Mesothelial cell of epicardium (in vitro differentiated cells): ENCODE data around the gene TMEM143. TPM values are rescaled to one million over a fixed set of nuclear protein-coding genes. Genes with fewer than 3 reads are reported as not detected.
"Not testable (repeated sequence)": the region's sequence is repeated elsewhere in the genome, so short reads cannot be mapped to it uniquely, and the experiment has no call there.

Experiments used
- DNase-seq, 2 experiments: peaks; one replicate each; pipeline ENCODE4 v3.0.0; 2021; ENCODE audit warnings: low spot score in 2 of 2; ENCODE audit not compliant: unreplicated experiment in 2 of 2
- H3K27ac Mint-ChIP-seq: 2 replicates; pipeline ENCODE4 v1.8.0; 2021; ENCODE audit warnings: mixed read lengths
- H3K27me3 Mint-ChIP-seq: 2 replicates; pipeline ENCODE4 v1.8.0; 2021; ENCODE audit warnings: low read depth, mixed read lengths
- H3K36me3 Mint-ChIP-seq: 2 replicates; pipeline ENCODE4 v1.8.0; 2021; ENCODE audit warnings: mixed read lengths
- H3K4me1 Mint-ChIP-seq: 2 replicates; pipeline ENCODE4 v1.8.0; 2021; ENCODE audit warnings: mixed read lengths
- H3K4me3 Mint-ChIP-seq: 2 replicates; pipeline ENCODE4 v1.8.0; 2021; ENCODE audit warnings: mild to moderate bottlenecking, moderate library complexity, mixed read lengths
- H3K9me3 Mint-ChIP-seq: 2 replicates; pipeline ENCODE4 v1.8.0; 2021; ENCODE audit warnings: mixed read lengths
- total RNA-seq: library from RNA; stranded (reverse); gene quantifications from 3 replicates; pipeline ENCODE4 v1.2.1, GENCODE V29; 2021
- TF ChIP-seq, protein P1 (sequence below): fragments of 200-600 bp; sonication (generic); IDR thresholded peaks from one replicate; pipeline ENCODE4 v1.5.0; 2021; ENCODE audit warnings: antibody characterized with exemption; ENCODE audit not compliant: unreplicated experiment

The TMEM143 gene
- total RNA-seq, 1 donor from 2014 or later, result 11.7 TPM

DNA sequence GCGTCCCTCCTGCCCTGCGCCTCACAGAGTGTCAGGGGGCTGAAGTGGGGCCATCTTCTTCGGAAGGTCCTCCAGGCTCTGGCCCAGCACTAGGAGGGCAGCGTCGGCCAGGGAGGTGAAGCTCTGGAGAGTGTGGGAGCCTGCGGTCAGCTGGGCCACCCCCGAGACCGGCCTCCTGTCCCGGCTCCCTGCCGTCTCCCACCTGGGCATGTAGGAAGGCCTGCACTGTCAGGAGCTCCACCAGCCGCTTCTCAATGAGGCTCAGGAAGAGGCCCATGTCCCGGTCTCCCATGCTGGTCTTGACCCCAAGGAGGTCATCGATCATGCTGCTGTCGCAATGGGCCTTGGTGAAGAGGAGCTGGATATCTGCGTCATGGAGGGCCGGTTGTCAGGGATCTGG, 65.8 kb downstream of the TMEM143 start:
- Mint-ChIP-seq H3K4me1 (no peaks in the 10 kb centered on the region), H3K36me3 (no peaks in the 10 kb centered on the region), H3K4me3 (no peak overlapping the region), H3K27ac (no peak overlapping the region), H3K27me3 (no peaks in the 10 kb centered on the region), H3K9me3 (no peaks in the 10 kb centered on the region)
- no peak for DNase-seq
- TF ChIP-seq, protein P1, sequence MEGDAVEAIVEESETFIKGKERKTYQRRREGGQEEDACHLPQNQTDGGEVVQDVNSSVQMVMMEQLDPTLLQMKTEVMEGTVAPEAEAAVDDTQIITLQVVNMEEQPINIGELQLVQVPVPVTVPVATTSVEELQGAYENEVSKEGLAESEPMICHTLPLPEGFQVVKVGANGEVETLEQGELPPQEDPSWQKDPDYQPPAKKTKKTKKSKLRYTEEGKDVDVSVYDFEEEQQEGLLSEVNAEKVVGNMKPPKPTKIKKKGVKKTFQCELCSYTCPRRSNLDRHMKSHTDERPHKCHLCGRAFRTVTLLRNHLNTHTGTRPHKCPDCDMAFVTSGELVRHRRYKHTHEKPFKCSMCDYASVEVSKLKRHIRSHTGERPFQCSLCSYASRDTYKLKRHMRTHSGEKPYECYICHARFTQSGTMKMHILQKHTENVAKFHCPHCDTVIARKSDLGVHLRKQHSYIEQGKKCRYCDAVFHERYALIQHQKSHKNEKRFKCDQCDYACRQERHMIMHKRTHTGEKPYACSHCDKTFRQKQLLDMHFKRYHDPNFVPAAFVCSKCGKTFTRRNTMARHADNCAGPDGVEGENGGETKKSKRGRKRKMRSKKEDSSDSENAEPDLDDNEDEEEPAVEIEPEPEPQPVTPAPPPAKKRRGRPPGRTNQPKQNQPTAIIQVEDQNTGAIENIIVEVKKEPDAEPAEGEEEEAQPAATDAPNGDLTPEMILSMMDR, result no peak

DNA sequence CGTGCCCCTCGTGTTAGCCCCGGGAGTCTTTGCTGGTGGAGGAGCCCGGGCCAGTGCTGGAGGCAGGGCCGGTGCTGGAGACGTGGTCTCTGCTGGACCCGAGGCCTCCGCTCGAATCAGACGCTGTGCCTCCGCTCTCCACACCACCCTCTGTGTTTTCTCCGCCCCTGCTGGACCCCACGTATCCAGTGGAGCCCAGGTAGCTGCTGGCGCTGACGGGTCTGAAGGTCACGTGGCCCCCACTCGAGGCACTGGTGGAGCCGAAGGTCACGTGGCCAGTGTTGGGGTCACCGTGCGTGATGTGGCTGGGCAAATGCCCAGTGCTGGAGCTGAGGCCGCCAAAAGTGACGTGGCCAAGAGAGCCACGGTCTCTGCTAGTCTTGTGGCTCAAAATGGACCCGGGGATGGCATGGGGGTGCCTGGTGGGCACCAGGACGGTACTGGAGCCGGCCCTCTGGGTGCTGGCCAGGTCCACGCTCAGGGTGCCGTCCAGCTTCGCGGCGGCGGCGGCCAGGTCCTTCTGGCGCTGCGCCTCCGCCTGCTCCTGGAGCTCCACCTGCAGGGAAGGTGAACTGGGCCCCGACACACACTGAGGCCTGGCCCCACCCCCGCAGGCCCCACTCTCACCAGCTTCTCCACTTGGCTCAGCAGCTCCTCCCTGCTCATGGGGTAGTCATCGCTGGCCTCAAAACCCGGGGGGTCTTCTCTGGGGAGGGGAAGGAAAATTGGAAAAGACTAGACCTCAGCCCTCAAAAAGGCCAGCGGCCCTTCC, 66.6 kb downstream of the TMEM143 start:
- Mint-ChIP-seq H3K4me3 (no peak overlapping the region), H3K27me3 (no peaks in the 10 kb centered on the region), H3K9me3 (no peaks in the 10 kb centered on the region), H3K4me1 (no peaks in the 10 kb centered on the region), H3K27ac (no peak overlapping the region), H3K36me3 (no peaks in the 10 kb centered on the region)
- TF ChIP-seq, protein P1, result no peak
- no peak for DNase-seq

DNA sequence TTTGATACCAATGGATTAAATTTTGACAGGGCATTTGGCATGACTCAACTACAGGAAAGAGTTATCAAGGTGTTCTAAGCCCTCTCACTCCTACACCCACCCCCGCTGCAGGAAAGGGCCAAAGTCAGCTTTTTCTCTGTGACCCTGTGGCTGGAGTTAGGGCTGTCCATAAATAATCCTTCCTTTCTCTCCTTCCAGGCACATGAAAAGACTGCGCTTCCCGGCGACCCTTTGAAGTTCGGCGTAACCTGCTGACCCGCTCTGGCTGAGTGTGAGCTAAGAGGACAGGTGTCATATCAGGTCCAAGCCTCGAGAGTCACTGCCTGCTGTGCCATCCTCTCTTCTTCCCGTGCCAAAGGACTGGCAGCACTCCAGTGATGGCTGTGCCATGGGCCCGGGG, 68.3 kb downstream of the TMEM143 start:
- H3K4me3 Mint-ChIP-seq, result no peak overlapping the region

DNA sequence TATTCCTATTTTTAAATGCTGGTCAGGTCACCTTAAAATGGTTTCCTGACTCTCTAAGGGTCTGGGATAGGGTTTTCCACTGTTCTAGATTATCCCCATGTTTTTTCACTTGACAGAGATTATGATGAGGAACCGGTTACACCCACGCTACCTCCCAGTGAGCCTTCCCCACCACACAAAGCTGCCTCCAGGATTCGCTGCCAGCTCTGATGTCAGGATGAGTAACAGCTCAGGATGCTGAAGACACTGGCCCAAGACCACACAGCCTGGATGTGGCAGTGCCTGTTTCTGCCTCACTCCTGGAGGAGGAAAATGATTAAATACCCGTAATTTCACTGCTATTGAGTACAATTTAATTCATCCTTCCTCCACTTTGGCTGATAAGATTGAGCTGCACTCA, 70.9 kb downstream of the TMEM143 start:
- TF ChIP-seq, protein P1, result no peak
- H3K27ac Mint-ChIP-seq, result no peak overlapping the region
- peaks cover 7% of the 10 kb centered on the region for H3K36me3 Mint-ChIP-seq
- H3K27me3 Mint-ChIP-seq, result peaks cover 3% of the 10 kb centered on the region
- peaks cover 8% of the 10 kb centered on the region for H3K4me1 Mint-ChIP-seq
- no peak overlapping the region for H3K4me3 Mint-ChIP-seq
- no peaks in the 10 kb centered on the region for H3K9me3 Mint-ChIP-seq
- no peak for DNase-seq

More for the DNA sequence above, 68.3 kb downstream of the TMEM143 start:
- H3K27ac Mint-ChIP-seq, result no peak overlapping the region
- H3K4me1 Mint-ChIP-seq, result peaks cover 8% of the 10 kb centered on the region
- no peaks in the 10 kb centered on the region for H3K36me3 Mint-ChIP-seq
- H3K9me3 Mint-ChIP-seq, result no peaks in the 10 kb centered on the region
- TF ChIP-seq, protein P1, result no peak
- peaks cover 3% of the 10 kb centered on the region for H3K27me3 Mint-ChIP-seq
- DNase-seq, result no peak

DNA sequence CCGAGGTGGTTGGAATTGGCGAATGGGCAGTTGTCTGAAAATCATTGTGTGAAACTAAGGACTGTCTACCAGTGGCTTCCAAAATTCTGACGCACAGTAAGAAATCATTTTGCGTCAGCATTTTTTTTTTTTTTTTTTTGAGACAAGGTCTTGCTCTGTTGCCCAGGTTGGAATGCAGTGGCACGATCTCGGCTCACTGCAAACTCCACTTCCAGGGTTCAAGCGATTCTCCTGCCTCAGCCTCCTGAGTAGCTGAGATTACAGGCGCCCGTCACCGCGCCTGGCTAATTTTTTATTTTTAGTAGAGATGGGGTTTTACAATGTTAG, 72.3 kb downstream of the TMEM143 start:
- not testable (repeated sequence) for H3K9me3 Mint-ChIP-seq, H3K27ac Mint-ChIP-seq, DNase-seq, H3K27me3 Mint-ChIP-seq, H3K4me1 Mint-ChIP-seq
- peaks cover 13% of the 10 kb centered on the region for H3K36me3 Mint-ChIP-seq
- peak overlapping the region; percentile 73 for H3K4me3 Mint-ChIP-seq

DNA sequence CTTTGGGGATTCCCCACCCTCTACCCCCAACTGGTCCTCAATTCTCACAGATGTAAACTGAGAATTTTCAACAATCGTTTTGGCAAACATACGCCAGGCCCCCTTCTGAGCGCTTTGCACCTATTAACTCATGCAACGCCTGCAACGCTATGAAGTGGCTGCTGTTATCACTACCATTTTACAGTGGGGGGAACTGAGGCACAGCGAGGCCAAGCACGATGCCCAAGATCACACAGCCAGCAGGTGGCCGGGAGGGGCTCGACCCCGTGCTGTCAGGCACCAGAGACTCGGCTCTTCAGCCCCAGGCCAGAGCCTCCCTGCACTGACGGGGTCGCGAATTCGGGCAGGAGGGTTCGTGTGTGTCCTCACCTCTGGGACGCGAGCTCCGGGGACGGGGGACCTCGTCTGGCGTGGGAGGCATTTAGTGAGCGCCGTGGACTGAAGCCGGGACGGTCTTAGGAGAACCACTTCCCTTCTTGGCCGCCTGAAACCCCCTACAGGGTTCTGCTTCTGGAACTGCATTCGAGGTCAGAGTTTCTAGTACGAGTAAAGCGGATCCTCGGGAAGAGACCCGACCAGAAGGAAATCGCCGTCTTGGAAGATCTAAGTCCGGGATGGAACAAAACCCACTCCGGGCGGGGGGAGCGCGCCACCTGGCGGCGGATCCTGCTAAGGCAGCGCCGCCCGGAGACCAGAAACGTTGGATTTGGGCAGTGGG, 72.8 kb downstream of the TMEM143 start:
- Mint-ChIP-seq H3K27ac (peak overlapping the region; percentile 53), H3K27me3 (peaks cover 3% of the 10 kb centered on the region)

More for the DNA sequence above, 72.8 kb downstream of the TMEM143 start:
- DNase-seq, result peak; percentile 71 to 92
- TF ChIP-seq, protein P1, result peak; percentile 98
- H3K4me3 Mint-ChIP-seq, result peak overlapping the region; percentile 73
- H3K4me1 Mint-ChIP-seq, result peaks cover 8% of the 10 kb centered on the region
- H3K36me3 Mint-ChIP-seq, result peaks cover 18% of the 10 kb centered on the region
- H3K9me3 Mint-ChIP-seq, result peaks cover 10% of the 10 kb centered on the region
